ENCODE measurements around the gene ADAMTS14.

- TF ChIP-seq POLR2A (IDR thresholded peaks at IDR 0.05; ENCODE audit: low read length): no peak
- no peak for TF ChIP-seq GATA1 (IDR thresholded peaks at IDR 0.05; ENCODE audit: low read depth, low read length)
Measured at GRCh38 chr10:70733051-70733450, 60.7 kb downstream of the ADAMTS14 start.

Measured in erythroblast (primary cell).